Iris pigment epithelial cell (primary cell): ENCODE measurements around the gene PKIG.
"Not testable (repeated sequence)": the region's sequence is repeated elsewhere in the genome, so short reads cannot be mapped to it uniquely, and the experiment has no call there.

ENCODE experiments used
- DNase-seq: peaks from one replicate; pipeline ENCODE4 v3.0.0-alpha.2; 2011; ENCODE audit warnings: low read depth

The PKIG gene

DNA sequence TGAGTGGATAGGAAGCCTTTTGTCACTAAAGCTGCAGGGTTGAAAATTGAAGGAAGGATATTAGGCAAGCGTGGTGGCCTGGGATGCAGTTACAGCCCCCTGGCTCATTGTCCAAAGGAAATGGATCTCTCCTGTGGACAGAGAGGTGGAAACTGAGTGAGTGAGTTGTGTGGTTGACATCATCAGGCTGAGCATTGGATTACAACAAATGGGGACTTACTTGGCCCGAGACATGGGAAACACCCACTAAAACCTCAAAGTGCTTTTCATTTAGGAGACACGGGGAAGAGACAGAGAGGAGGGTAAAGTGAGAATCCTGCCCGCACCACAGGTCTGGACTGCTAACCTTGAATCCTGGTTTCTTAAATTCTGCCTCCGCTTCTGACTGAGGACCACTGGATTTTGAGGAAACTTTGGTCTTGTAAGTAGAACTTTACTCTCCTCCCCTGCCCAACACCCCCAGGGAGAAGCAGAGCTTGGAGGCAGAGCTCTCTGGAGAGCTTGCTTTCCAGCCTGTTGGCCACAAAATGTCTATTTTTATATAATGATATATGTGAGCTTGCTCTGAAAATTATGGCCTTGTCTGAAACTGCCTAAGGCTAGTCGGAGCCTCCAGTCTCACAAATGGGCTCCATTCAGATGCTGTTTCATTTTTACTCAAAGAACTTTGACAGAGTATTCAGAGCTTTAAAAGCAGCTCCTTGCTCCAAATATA is at the start of gene PKIG:
PKIG (plus strand) TSS at position 269 of the 715 bp plus-strand sequence. CDS start 31,978 bp downstream, outside the sequence.
- DNase-seq, result peak; percentile 84

DNA sequence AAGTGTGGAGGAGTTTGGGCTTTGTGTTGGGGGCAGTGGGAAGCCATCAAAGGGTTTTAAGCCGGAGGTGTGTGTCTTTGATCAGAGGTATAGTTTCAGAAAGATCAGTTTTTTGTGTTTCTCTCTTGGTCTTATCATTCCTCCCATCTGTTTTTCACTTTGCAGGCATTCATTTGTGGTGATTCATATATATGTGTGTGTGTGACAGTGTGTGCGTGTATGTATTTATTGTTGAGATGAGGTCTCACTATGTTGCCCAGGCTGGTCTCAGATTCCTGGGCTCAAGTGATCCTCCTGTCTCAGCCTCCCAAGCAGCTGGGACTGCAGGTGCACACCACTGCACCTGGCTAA is 49.4 kb upstream of the PKIG start:
- DNase-seq, result peak; percentile 60

DNA sequence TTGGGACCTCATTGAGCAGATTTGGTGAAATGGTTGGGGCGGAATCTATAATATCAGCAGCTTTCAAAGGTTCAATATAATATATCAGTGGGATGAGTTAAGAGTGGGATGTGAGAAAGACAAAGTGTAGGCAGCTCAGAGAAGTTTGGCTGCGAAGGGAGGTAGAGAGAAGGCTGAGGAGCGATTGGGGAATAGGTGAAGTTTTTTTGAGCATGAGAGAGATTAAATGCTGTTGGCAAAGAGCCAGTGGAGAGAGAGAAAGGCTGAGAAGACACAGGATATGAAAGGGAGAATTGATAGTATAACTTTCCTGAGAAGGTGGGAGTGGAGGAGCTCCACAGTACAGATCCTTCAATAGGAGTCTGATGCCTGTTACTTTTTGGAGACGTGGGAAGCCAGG is 48.5 kb upstream of the PKIG start:
- no peak for DNase-seq

DNA sequence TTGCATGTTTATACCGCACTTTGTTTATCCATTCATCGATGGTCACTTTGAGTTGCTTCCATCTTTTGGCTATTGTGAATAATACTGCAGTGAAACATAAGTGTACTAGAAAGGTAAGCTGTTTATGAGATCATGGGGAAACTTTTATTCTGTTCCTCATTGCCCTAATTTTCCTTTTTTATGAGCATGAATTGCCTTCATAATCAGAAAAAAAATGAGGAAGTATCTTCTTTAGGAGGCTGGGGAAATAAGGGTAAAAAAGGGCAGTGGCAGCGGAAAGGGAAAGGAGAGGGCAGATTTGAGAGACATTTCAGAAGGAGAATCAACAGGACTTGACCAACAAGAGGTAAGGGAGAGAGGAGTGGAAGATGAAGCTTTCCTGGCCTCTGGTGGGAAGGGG is 46.2 kb upstream of the PKIG start:
- DNase-seq, result no peak

DNA sequence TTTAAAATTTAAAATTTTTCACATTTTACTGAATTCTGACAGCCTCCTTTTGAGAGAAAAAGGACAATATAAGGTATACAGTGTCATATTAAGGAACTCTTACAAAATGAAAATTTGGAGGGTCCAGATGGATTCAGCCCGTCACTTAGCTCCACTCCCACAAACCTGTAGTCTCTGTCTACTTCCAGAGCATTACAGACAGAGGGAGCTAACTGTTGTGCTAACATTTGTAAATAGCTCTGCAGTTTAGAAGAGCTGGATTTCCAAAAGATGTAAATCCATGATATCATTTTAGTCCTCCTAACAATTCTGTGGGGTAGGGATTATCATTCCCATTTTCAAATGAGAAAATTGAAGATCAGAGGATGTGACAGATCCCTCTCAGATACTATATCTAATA is 44.4 kb upstream of the PKIG start:
- DNase-seq, result no peak

DNA sequence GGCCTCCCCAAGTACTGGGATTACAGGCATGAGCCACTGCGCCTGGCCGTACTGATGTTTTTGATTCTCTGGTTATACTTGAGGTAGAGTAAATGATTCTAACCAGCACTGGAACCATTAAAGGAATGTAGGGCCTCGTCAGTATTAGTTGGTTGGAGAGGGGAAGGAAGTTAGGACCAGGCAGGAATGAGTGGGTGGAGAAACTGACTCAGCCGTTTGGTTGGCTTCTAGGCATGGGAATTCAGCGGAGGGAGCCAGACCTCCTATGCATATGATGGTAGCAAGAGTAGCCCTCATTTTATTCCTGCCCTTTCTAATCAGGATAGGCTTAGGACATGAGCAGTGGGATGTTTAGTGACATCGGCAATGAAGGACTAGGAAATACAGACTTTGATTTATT is 41.5 kb upstream of the PKIG start:
- peak; percentile 83 for DNase-seq

DNA sequence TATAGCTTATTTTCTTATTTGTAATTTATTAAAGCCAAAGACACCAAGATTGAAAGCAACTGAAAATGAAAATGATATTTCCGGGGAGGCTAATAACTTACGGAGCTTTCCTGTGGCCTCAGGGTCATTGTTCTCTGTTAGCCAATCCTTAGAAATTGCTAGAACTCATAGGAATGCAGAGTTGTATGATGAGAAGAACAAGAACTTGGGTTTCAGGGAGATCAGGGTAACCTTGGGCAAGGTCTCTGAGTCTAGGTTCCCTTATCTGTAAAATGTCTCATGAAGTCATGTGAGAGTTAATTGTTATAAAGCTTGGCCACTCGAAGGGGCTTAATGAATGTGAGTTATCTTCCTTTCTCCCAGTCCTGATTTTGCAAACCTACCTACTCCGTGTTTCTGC is 40.4 kb upstream of the PKIG start:
- DNase-seq, result peak; percentile 72

DNA sequence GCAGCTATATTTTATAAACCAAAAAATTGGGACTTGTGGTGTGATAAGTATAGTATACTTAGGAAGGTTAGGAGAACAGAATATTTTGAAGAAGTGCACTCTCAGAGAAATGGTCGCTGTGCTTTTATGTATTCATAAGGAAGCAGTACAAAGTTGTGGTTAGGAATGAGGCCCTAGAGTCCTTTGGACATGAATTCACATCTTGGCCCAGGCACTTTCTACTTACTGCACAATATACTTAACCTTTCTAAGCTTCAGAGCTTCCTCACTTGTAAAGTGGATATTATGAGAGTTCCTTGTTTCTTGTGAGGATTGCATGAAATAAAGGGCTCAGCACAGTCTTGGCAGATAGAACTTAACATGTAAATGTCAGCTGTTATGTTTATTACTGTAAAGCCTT is 39.5 kb upstream of the PKIG start:
- no peak for DNase-seq

DNA sequence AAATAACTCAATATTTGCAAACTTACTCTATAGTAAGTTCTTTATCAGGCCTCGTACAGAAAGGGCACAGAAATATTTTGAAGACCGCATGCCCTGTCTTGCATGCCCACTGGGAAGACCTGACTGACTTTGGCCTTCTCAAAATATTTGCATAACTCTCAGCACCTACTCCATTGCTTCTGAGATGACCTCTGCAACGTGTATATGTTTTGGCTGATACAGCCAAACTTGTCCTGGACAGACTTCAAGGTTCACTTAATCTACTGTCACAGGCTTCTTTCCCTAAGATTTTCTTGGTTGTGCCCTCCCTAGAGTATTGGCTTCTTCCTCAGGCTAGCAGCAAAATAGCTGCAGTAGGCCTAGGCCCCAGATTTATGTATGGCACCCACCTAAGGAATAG is 39.0 kb upstream of the PKIG start:
- DNase-seq, result no peak

DNA sequence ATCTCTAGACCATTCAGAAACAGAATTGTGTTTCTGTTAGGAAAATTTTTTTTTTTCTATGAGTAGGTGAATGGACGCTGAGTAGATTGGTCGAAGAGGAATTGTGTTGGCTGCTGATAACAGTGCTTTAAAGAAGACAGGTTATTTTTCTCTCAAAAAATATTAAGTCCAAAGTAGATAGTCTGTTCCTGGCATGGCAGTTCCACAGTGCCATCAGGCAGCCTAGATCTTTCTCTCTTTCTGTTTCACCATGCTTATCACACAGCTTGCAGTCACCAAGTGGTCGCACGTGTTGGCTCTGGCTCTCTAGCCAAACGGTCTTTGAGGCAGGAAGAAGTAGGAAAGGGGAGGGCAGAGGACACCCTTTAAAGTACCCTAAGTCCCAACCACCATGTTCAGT is 38.1 kb upstream of the PKIG start:
- no peak for DNase-seq

DNA sequence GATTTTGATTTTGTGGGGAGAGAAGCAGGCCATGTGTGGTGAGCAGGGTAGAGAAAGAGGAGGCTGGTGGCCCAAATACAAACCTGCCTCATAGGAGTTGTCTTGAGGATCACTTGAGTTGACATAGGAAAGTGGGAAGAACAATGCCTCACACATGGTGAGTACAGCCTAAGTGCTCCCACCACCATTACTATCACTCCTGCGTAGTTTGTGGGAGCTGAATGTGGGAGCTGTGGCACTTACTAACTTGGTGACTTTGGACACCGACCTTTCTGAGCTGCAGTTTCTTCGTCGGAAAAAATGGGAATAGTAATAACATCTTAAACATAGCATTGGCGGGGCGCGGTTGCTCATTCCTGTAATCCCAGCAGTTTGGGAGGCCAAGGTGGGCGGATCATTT is 35.0 kb upstream of the PKIG start:
- no peak for DNase-seq

DNA sequence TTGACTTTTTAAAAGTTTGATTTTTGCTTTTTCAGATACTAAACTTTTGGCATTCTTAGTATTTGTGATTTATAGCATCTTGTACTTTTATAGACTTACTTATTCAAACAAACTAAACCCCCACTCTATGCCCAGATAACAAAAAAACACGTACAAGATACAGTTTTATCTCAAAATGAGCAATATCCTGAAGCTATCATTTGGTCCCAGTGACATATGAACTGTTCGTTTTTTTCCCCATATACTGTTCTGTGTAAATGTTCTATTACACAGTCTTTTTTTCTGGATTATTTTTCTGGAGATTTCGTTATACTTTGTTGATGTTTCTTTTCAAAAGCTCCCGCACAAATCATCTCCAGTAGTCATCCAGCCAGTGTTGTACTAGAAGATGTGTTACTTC is 33.3 kb upstream of the PKIG start:
- no peak for DNase-seq

DNA sequence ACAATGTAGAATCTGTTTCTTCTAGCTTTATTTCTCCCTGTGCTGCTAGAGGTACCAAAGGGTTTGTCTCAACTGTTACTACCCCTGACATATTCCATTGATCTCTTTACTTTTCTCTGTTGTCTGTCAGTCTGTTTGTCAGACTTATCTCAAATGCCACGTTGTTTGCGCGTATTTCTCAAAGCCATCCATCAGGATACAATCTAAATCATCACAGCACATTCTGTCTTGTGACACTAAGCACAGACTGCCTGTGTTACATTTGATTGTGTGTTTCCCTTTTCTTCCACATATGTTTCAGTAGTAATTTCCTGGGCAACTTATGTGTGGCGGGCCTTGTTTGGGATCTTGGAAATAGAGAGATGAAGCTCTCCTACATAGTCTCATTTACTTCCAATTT is 30.3 kb upstream of the PKIG start:
- DNase-seq, result no peak

DNA sequence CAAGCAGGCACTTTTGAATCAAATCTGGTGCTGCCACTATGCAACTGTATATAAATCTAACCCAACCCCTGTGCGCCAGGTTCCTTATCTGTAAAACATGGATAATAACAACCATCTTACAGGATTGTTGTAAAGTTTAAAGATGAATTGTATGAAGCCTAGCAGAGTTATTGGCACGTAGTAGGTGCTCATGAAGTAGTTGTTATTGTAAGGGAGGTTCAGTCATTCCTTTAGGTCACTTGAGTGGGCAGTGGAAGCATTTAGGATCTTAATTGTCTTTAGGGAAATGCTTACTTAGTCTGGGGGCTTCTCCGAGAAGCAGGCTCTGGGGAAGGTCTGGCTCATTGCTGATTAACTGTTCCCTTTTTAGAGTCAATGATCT is 29.8 kb upstream of the PKIG start:
- no peak for DNase-seq

DNA sequence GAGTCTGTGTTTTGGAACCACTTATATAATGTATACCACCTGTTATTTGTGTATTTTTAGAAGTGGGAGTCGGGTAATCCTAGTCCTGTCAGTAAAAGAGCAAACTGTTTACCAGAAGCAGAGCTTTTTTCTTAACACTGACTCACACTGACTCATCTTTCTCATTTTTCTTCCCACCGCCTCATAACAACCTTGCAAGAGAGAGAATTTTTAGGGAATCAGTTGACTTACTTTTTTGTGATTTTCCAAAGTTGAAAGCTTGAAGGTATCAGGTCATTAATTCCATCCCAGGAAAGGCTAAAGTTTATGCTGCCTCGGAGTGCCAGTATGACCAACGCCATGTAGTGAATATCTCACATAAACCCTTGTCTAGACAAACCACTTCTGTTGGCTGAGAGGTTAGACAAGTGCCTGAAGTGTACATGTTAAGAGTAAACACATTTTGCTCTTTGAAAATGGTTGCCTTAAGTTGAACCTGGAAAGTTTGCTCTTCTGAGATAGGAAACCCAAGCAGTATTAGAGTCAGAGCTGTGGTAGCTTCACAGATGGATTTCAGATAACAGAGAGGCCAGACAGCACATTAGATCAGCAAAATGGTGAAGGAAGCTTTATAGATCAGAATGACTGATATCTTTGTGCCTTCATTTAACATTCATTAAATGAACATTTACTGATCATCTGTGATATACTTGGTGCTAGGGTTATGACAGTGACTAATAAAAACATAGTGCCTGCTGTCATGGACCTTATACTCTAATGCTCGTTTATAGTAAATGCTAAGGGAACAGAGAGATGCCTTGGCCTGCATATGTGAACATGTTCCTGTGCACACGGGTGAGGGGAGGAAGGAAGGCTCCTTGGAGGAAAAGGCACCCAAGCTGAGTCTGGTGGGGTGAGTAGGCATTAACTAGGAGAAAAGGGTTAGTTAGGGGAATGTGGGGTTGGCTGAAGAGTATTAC is 29.1 kb upstream of the PKIG start:
- DNase-seq, result peak; percentile 95

DNA sequence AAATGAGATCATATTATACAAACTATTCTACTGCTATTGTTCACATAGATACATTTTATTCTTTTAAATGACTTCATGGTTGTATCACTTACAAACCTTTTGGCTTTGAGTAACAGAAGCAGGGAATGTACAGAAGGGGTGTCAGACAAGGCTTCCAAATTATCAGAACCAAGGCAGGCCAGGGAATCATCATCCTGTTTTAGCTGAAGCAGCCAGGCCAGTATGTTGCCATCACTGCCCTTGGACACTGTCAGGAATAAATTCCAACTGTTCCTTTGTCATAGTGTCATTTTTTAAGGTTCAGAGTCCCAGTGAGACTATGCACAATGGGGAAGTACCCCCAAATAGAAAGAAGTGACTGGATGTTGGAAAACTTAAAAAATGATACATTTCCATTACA is 23.1 kb upstream of the PKIG start:
- DNase-seq, result no peak

DNA sequence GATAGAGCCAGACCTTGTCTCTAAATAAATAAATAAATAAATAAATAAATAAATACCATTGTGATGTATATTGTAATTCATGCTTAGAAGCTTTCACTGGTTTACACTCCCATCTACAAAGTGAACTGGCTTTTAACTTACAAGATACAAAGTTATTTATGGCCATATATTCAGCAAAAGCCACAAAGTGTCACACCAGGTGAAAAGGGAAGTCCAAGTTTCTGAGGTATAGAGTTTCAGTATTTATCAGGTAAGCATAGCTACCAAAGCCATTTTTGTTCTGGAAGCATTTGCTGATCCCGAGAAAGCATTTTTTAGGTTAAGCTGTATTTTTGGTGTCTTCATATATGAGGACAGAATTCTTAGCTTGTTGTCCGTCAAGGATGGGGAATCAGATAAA is 22.1 kb upstream of the PKIG start:
- no peak for DNase-seq

DNA sequence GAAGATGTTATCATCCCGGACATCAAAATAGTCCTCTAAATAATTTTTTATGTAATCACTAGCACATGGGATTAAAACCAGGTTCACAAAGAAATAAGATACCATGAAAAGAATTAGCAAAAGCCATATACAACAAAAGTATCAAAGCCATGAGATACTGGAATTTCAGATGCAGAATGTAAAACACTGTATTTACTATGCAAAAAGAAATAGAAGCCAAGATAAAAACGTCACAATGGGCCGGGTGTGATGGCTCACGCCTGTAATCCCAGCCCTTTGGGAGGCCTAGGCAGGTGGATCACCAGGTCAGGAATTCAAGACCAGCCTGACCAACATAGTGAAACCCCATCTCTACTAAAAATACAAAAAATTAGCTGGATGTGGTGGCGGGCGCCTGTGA is 21.6 kb upstream of the PKIG start:
- DNase-seq, result not testable (repeated sequence)

DNA sequence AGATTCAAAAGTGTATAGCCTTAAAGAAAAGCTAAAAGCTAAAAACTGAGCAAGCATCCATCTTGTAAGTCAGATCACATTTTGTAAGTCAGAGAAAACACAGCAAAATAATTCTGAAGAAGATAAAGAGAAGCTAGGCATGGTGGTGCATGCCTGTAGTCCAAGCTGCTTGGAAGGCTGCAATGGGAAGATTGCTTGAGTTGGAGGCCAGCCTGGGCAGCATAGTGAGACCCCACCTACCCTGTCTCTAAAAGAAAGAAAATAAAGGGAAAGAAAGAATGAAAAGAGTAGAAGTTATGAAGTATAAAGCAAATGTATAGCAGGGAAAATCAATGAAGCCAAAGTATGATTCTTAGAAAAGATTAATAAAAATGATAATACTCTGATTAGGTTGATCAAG is 20.5 kb upstream of the PKIG start:
- DNase-seq, result no peak

DNA sequence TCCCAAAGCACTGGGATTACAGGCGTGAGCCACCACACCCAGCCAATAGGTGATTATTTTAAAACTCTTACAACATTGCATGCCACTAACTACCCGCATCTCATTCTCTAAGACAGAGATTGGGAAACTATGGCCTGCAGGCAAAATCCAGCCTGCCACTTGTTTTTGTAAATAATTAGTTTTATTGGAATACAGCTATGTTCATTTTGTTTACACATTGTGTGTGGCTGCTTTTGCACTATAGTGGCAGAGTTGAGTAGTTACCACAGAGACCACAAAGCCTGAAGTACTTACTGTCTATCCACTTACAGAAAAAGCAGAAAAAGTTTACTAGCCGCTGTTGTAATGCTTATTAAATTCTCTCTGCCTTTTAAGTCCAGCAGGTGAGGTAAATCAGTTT is 16.4 kb upstream of the PKIG start:
- no peak for DNase-seq

DNA sequence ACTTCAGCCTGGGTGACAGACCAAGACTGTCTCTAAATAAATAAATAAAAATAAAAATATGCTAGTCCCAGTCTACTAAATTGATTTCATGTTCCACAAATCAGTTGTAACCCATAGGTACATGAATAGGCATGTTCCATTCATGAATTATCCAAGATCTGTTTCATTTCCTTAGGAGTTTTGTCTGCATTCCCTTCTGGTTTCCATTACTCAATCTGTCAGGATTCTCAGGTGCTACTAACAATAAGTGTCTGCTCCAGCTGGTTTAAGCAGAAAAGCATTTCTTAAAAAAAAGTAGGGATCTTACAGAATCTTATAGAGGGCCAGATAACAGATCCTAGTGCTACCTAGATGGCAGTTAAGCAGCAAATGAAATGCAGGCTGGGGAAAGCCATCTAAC is 15.6 kb upstream of the PKIG start:
- DNase-seq, result no peak

DNA sequence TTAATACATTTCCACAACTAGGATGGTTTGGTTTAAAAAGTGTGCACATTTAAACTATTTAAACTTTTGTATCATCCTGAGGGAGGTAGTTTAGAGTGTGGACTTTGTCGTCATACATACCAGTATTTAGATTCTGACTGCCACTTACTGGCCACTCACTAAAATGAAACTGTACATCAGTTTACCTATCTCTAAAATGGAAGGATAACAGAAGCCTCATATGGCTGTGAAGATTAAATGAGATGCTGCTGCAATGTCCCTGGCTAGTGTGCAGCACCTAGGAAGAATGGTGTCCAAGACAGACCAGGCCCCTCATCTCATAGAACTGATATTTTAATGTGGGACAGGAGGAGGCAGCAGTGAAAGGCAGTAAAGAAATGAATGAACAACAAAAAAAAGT is 12.0 kb upstream of the PKIG start:
- DNase-seq, result no peak

DNA sequence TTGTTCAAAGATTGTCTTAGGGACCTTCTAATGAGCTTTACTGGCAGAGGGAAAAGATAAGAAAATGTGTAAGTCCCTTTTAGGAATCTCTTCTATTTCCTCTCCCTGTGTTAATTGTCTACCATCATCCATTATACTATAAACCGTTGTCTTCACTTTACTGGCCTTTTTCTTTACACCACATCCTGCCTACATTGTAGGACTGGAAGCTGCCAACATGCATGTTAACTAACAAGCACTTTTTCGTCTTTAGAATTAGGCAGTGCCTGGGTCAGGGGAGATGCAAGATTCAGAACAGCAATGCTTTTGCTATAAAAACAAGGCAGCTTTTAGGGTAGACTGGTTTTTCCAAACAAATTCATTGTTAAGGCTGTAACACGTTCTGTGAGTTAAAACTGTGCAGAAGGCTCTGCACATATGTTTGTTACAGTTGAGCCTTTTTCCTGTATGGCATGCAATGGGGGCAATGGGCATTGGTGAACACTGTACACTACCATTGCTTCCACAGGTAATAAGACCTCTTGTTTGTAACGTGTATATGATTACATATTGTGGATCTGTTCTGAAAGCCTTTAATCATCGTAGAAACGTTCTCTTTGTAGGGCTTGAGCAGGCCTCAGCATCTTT is 10.9 kb upstream of the PKIG start:
- no peak for DNase-seq
